IPS-18c (cell line): ENCODE data around the gene ZNF681.
"Not testable (repeated sequence)": the region's sequence is repeated elsewhere in the genome, so short reads cannot be mapped to it uniquely, and the experiment has no call there.

Experiments used
- H3K4me3 ChIP-seq: 2 replicates; pipeline ENCODE4 v1.7.0; 2013; ENCODE audit warnings: low read depth, mild to moderate bottlenecking, low read length, moderate library complexity; ENCODE audit not compliant: insufficient read depth
- H3K9me3 ChIP-seq: one replicate; pipeline ENCODE4 v1.6.1; 2013; ENCODE audit warnings: mild to moderate bottlenecking, low read length, moderate library complexity; ENCODE audit not compliant: control insufficient read depth, insufficient read depth

ZNF681 gene

GRCh38 chr19:23778036-23778435 is 19.3 kb upstream of the ZNF681 start:
- not testable (repeated sequence) for H3K9me3 ChIP-seq, H3K4me3 ChIP-seq

GRCh38 chr19:23777216-23777615 is 18.5 kb upstream of the ZNF681 start:
- no peaks in the 10 kb centered on the region for H3K9me3 ChIP-seq

GRCh38 chr19:23776507-23777205 is 18.0 kb upstream of the ZNF681 start:
- Histone ChIP-seq H3K9me3 (no peaks in the 10 kb centered on the region), H3K4me3 (no peak overlapping the region)

More at GRCh38 chr19:23777216-23777615, 18.5 kb upstream of the ZNF681 start:
- H3K4me3 ChIP-seq, result no peak overlapping the region

DNA sequence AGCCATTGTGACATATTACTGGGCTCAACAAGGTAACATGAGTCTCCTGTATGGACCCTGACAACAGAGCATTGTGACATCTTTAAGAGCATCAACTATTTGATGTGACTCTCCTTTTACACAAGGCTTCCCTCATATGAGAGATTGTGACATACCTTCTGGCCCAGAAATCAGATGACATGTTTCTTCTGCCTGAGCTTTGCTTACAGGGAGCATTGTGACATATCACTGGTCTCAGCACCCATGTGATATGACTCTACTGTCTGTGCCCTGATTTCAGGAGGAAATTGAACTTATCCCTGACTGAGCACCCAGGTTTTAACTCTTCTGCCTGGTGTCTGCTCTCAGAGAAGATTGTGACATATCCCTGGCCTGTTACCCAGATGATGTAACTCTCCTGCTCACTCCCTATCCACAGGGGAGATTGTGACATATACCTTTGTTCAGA is 15.9 kb upstream of the ZNF681 start:
- no peaks in the 10 kb centered on the region for H3K9me3 ChIP-seq
- no peak overlapping the region for H3K4me3 ChIP-seq

DNA sequence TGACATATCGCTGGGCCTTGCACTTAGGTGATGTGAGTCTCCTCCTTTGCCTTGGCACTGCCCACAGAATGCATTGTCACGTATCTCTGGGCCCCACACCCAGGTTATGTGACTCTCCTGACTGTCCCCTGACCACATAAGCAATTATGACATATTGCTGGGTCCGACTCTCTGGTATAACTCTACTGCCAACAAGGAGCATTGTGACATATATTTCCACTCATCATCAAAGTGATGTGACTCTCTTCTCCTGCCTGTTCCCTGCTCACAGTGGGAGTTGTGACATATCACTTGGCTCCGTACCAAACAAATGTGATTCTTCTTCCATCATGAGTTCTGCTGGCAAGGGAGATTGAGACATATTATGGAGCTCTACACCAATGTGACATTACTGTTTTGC is 15.4 kb upstream of the ZNF681 start:
- H3K4me3 ChIP-seq, result no peak overlapping the region
- peaks cover 2% of the 10 kb centered on the region for H3K9me3 ChIP-seq

GRCh38 chr19:23772675-23773063 is 14.0 kb upstream of the ZNF681 start:
- Histone ChIP-seq H3K9me3 (peaks cover 2% of the 10 kb centered on the region), H3K4me3 (no peak overlapping the region)

GRCh38 chr19:23771761-23772674 is 13.3 kb upstream of the ZNF681 start:
- peaks cover 2% of the 10 kb centered on the region for H3K9me3 ChIP-seq

GRCh38 chr19:23771316-23771715 is 12.6 kb upstream of the ZNF681 start:
- H3K9me3 ChIP-seq, result peaks cover 2% of the 10 kb centered on the region
- no peak overlapping the region for H3K4me3 ChIP-seq

More at GRCh38 chr19:23771761-23772674, 13.3 kb upstream of the ZNF681 start:
- no peak overlapping the region for H3K4me3 ChIP-seq

DNA sequence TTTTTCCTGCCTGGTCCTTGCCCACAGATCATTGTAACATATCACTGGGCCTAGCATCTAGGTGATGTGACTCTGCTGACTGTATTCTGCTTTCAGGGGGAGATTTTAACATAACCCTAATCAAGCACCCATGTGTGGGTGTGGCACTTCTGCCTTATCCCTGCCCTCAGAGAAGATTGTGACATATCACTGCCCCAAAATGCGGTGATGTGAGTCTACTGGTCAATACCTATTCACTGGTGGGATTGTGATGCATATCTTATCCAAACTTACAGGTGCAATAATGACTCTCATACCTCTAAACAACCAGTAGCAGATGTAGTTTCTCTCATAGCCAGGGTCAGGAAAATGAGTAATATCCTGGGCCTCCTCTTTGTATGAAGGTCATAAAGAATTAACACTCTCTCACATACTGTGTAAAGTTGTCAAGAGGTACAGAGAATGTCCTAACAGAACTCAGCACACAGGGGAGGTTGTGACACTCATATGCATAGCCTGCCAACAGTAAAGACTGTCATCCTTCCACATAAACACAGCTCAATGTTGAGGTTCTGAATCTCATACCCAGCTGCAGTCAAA is 12.1 kb upstream of the ZNF681 start:
- Histone ChIP-seq H3K4me3 (no peak overlapping the region), H3K9me3 (peaks cover 2% of the 10 kb centered on the region)

DNA sequence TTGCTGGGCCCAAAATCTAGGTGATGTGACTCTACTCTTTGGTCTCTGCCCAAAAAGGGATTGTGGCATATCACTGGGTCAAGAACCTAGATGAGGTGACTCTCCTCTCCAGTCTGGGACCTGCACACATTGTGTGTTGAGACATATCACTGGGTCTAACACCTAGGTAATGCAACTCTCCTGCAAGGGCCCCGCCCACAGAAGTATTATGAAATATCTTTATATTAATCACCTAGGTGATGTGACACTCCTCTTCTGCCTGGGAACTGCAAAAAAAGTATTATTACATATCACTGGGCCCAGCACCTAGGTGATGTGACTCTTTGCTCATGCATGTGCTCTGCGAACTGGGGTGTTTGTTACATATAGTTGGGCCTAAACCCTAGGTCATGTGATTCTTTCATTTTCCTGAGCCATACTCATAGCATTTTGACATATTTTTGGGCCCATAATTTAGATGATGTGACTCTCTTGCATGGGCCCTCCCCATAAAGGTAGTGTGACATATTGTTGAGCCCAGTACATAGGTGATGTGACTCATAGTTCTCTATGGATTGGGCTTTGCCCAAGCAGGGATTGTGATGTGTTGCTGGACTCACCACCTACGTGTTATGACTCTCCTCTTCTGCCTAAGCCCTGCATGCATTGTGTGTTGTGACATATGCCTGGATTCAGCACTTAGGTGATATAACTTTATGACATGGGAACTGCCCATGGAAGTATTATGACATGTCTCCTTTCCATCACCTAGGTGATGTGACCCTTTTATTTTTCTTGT is 11.2 kb upstream of the ZNF681 start:
- Histone ChIP-seq H3K9me3 (peaks cover 2% of the 10 kb centered on the region), H3K4me3 (no peak overlapping the region)

DNA sequence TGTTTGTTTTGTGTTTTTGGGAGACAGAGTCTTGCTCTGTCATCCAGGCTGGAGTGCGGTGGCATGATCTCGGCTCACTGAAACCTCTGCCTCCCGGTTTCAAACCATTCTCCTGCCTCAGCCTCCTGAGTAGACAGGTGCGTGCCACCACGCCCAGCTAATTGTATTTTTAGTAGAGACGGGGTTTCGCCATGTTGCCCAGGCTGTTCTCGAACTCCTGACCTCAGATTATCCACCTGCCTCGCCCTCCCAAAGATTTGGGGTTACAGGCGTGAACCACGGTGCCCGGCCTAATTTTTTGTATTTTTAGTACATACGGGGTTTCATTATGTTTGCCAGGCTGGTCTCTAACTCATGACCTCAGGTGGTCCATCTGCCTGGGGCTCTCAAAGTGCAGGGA is 8.3 kb upstream of the ZNF681 start:
- H3K4me3 ChIP-seq, result no peak overlapping the region

DNA sequence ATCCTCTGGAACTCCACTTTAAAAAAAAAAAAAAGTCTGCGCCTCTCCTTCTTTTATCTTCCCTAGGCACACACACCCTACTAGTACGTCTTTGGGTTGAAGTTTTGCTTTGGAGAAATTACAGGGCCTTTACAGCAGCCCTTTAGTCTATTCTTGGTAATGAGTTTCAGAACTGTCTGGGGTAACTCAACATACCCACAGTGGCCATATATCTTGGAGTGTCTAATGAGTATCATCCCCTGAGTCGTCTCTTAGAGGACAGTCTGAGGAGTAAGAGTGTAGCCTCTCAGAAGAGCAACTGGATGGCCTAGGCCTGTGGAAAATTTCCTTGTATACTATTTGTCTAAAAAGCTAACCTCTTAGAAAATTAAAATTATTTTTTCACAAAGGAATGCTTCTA is 6.1 kb upstream of the ZNF681 start:
- H3K9me3 ChIP-seq, result peaks cover 2% of the 10 kb centered on the region
- H3K4me3 ChIP-seq, result no peak overlapping the region

More for the DNA sequence above, 8.3 kb upstream of the ZNF681 start:
- H3K9me3 ChIP-seq, result peaks cover 2% of the 10 kb centered on the region

DNA sequence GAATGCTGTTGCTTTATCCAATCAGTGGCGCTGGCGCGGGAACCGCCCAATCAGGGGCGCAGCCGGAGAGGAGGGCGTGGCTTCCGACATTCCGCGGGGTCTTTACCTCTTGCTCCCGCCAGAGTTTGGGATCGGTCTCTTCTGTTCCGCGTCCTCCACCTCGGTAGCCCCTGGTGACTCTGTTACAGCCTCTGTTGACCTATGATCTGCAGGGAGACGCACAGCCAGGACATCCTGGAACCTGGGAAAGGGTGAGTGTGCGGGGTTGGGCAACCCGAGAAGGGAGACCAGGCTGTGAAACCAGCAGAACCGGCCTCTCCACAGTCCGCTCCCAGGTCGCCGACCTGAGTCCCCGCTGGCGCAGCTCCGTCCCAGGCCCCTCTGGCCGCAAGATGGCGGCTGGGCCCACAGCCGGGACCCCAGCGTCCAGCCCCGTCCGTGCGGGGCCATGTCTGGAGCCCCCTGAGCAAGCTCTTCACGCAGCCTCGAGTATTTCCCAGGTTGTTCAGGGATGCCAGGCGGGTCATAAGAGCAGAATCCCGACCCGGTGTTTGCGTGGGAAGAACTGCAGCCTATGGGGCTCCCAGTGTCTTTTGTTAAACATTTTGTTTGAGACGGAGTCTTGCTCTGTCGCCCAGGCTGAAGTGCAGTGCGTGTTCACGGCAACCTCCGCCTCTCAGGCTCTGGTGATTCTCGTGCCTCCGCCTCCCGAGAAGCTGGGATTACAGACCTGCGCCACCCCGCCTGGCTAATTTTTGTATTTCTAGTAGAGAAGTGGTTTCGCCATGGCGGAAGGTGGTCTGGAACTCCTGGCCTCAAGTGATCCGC is 4.4 kb upstream of the ZNF681 start:
- H3K4me3 ChIP-seq, result peak overlapping the region; percentile 67

GRCh38 chr19:23762548-23762883 is 3.8 kb upstream of the ZNF681 start:
- no peaks in the 10 kb centered on the region for H3K9me3 ChIP-seq

More for the DNA sequence above, 4.4 kb upstream of the ZNF681 start:
- H3K9me3 ChIP-seq, result no peaks in the 10 kb centered on the region

DNA sequence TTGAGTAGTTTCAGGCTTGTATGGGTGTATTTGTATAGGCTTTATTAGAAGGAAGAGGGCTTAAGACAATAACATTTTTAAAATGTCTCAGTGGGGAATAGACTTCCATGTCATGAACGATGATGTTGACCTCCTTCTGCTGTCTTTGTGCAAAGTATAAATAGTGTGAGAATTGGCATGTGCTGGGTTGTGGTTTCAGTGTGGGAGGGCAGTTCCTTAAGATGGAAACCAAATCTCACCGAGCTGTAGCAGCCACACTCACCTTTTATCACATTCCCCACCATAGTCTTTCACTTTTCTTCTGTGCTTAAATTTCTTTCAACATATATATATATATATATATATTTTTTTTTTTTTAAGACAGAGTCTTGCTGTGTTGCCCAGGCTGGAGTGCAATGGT is 1.6 kb upstream of the ZNF681 start:
- not testable (repeated sequence) for H3K9me3 ChIP-seq, H3K4me3 ChIP-seq

More at GRCh38 chr19:23762548-23762883, 3.8 kb upstream of the ZNF681 start:
- peak overlapping the region; percentile 67; the same call in 1 of the 2 replicates for H3K4me3 ChIP-seq

- not testable (repeated sequence) for H3K9me3 ChIP-seq, H3K4me3 ChIP-seq
Measured at GRCh38 chr19:23743633-23744232, 15.0 kb downstream of the ZNF681 start.
